GM20000 (cell line): ENCODE results near the gene TMEM170B.

Experiments
- DNase-seq: peaks from one replicate; pipeline ENCODE4 v3.0.0; 2012; ENCODE audit warnings: low spot score
- TF ChIP-seq, protein P1 (sequence below): IDR thresholded peaks from 2 replicates; pipeline ENCODE4 v1.5.1; 2012; ENCODE audit warnings: mild to moderate bottlenecking, control low read depth; ENCODE audit errors: extremely low read depth, missing control alignments

Gene TMEM170B

DNA sequence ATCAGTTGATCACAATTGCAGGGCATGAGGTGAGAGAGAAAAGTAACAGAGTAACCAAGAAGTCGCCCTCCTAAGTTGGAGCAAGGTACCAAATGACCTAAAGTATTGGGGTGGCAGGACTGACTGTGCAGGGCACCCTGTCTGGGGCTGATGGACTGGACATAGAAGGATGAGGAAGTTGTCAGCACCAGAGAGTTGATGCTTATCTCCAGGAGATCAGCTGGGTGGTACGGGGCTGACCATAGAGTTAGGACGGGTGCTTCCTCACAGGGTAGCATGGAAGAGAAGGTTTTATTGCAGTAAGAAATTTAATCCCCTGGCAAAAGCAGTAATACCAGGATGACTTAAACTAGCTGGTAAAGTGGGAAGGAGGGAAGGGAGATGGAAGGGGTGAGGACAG, 66.7 kb downstream of the TMEM170B start:
- no peak for DNase-seq
- TF ChIP-seq, protein P1, sequence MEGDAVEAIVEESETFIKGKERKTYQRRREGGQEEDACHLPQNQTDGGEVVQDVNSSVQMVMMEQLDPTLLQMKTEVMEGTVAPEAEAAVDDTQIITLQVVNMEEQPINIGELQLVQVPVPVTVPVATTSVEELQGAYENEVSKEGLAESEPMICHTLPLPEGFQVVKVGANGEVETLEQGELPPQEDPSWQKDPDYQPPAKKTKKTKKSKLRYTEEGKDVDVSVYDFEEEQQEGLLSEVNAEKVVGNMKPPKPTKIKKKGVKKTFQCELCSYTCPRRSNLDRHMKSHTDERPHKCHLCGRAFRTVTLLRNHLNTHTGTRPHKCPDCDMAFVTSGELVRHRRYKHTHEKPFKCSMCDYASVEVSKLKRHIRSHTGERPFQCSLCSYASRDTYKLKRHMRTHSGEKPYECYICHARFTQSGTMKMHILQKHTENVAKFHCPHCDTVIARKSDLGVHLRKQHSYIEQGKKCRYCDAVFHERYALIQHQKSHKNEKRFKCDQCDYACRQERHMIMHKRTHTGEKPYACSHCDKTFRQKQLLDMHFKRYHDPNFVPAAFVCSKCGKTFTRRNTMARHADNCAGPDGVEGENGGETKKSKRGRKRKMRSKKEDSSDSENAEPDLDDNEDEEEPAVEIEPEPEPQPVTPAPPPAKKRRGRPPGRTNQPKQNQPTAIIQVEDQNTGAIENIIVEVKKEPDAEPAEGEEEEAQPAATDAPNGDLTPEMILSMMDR, result no peak

DNA sequence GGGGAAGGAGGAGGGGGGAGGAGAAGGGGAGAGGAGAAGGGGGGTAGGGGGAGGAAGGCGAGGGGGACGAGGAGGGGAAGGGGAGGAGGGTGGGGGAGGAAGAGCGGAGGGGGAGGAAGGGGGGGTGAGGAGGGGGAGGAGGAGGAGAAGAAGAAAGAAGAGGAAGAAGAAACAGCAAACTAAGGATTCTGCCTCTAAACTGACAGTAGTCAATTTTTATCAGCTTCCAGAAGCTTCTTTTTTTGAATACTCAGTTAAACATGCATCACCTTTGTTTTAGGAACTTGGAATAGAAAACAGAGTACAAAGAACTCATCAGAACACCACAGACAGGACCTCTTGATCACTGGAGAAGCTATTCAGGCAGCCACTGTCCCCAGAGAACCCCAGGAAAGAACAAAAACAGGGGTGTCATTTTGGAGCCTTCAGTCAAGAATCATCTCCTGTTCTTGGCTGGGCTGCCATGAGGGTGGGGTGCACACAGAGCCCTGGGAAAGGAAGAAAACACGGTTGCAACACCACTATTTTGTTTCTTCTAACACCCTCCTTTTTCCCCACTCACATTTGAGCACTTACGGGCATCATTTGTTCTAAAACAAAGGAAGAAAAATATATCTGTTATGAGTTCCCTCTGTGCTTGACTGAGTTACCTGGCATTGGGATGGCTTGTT, 67.4 kb downstream of the TMEM170B start:
- TF ChIP-seq, protein P1, result no peak
- DNase-seq, result no peak

DNA sequence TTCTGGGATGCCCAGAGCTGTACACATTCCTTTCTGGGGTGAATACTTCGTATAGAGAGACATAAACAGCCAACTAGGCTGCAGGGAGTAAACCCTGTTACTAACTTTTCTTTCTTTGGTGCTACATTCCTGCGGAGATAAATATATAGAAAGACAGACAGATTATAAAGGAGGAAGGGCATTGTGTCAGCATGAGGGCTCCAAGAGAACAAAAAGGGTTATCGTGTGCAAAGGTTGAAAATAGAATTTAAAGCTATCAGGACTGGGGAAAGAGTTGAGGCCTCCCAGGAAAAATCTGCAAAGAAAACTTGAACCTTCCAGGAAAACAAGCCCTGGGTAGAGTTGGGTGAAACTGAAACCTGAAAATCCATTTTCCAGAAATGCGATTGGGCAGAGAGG, 68.0 kb downstream of the TMEM170B start:
- DNase-seq, result no peak
- TF ChIP-seq, protein P1, result no peak

DNA sequence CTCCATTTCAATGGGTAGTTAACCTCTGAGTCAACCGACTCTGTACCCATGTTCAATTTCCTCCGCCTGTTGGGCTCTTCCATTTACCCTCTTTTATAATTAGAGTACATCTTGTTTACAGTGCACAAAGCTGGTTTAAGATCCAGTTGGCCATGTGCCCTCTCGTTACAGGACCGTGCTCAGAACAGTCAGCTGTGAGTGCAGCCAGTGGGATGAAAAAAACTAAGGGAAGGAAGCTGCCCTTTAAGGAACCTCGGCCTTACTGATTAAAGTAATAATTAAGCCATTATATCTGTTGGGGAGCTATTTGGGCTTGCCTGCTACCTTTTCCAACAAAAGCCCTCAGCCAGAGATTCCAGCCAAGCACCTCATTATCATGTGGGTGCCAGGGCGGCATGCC, 68.8 kb downstream of the TMEM170B start:
- DNase-seq, result no peak

DNA sequence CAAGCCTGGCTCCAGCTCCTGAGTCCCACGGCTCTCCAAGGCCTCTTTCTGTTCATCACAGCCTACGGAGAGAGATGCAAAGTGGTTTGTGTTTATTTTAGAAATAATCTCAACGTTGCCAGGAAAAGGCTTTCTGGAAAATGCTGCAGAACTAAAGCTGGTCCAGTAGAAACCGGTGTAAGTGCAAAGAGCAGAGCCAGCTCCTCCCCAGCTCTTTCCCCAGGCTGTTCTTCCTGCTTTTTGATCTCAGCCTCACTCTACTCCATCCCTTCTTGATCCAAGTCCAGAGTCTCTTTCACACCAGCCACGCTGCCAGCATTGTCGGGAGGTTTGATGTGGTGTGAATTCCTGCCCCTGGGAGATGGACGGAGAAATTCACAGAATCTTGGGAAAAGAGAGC, 69.8 kb downstream of the TMEM170B start:
- no peak for DNase-seq
- TF ChIP-seq, protein P1, result no peak

More for the DNA sequence above, 68.8 kb downstream of the TMEM170B start:
- TF ChIP-seq, protein P1, result no peak

DNA sequence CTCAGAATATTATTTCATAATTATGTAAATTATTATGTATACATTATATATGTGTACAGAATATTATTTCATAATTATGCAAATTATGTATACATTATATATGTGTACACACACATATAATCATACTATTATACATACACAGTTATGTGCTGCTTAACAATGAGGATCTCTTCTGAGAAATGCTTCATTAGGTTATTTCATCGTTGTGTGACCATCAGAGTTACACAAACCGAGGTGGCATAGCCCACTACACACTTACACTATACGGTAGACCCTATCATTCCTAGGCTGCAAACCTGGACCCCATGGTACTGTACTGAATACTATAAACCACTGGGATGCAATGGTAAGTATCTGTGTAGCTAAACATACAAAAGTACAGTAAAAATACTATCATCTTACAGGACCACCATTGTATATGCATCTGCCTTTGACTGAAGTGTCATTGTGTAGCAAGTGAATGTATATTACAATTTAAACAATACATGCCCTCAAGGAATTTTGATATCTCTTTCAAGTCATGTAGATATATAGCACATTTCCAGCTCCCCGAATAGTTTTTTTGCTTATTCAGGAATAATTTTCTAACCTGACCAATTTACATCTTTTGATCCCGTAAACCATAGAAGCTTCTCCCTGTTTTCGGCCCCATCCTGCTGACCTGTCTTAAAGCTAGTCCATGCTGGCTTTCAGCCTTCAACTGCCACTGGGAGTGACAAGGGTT, 71.2 kb downstream of the TMEM170B start:
- TF ChIP-seq, protein P1, result no peak
- DNase-seq, result no peak

DNA sequence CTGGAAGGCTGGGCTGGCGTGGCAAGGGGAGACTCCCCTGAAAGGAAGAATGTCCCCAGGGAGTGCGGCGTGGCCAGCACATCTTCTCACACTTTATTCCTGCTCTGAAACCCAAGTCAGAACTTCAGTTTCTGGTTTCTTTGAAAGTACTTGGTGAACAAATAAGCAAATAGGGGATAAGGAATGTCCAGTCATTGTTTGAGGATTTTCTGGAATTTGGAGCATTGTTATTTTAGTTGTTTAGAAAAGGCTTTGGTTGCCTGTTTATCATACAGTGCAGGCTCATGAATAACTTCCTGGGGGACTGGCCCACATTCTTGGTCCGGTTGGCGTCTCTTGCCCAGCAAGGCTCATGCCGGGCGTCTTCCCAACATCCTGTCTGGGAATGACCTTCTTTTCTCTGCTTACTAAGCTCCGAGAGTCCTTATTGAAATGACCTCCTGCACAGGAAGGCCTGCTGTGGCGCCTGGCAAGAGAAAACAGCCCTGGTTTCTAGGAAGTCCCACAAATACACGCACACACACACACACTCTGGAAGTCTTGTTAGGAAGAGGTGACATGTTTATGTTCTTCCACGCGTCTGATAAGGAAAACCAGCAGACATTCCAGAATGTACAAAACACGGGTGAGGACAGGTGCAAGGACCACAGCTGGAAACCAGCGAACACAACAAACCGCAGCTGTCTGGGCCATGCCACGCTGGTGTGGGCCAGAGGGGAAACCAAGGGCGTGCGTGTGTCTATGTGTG, 71.9 kb downstream of the TMEM170B start:
- TF ChIP-seq, protein P1, result no peak

More for the DNA sequence above, 71.9 kb downstream of the TMEM170B start:
- no peak for DNase-seq
